GM12878 (cell line): ENCODE results near the gene LSM2. TPM values are rescaled to one million over a fixed set of nuclear protein-coding genes. Genes with fewer than 3 reads are reported as not detected.

ENCODE experiments used
- ASH2L ChIP-seq: fragments of 300-600, 200-600 bp; sonication (generic); IDR thresholded peaks from 2 replicates; pipeline ENCODE4 v1.6.1; 2017; ENCODE audit warnings: low read depth, mild to moderate bottlenecking, borderline replicate concordance
- CBFB ChIP-seq: IDR thresholded peaks from 2 replicates; pipeline ENCODE4 v1.6.1; 2016; ENCODE audit warnings: antibody characterized with exemption, low read depth
- HDAC2 ChIP-seq: fragments of 200-600 bp; sonication (generic); IDR thresholded peaks from 2 replicates; pipeline ENCODE4 v1.6.1; 2017
- MTA2 ChIP-seq: fragments of 450-650 bp; IDR thresholded peaks from 2 replicates; pipeline ENCODE4 v1.6.1; 2016; ENCODE audit warnings: low read depth, mild to moderate bottlenecking, moderate library complexity
- MYC ChIP-seq: IDR thresholded peaks from 2 replicates; pipeline ENCODE4 v1.6.1; 2011; ENCODE audit warnings: mild to moderate bottlenecking, low read length, moderate library complexity, inconsistent platforms; ENCODE audit not compliant: insufficient read depth, insufficient replicate concordance, insufficient read length, severe bottlenecking
- NFYB ChIP-seq: IDR thresholded peaks from 2 replicates; pipeline ENCODE4 v1.6.1; 2011; ENCODE audit warnings: low read depth, mild to moderate bottlenecking, low read length, improper control_type of control experiment, moderate library complexity; ENCODE audit not compliant: insufficient read depth
- POLR2AphosphoS5 ChIP-seq: IDR thresholded peaks from 2 replicates; pipeline ENCODE4 v1.6.1; 2011; ENCODE audit warnings: mild to moderate bottlenecking, low read length, inconsistent platforms
- RBBP5 ChIP-seq: fragments of 200-600 bp; sonication (generic); conservative IDR thresholded peaks from 2 replicates; pipeline ENCODE4 v1.6.1; 2016
- SREBF1 ChIP-seq: IDR thresholded peaks from 2 replicates; pipeline ENCODE4 v1.6.1; 2012; ENCODE audit warnings: mild to moderate bottlenecking, low read length
- TARDBP ChIP-seq: IDR thresholded peaks from 2 replicates; pipeline ENCODE4 v1.6.1; 2016; ENCODE audit warnings: borderline replicate concordance
- polyA plus RNA-seq, 11 experiments: library from polyadenylated mRNA; depleted of rRNA in 4 of 11; unstranded in 6 of 11; stranded (reverse) in 5 of 11; fragments of >200 nt; fragmentation: Nextera tagmentation in 4 of 11; fragmentation: Illumina TruSeq in 1 of 11; extraction: Ambion mirVana in 4 of 11; extraction: Trizol in 1 of 11; gene quantifications; 1 replicate in 1 of 11; 2 replicates in 10 of 11; pipeline versions ENCODE4 v1.2.1 to v1.2.3, GENCODE V29; 2011 to 2016; ENCODE audit warnings: inconsistent platforms in 2 of 11, missing spikeins in 2 of 11, low read depth in 1 of 11
- total RNA-seq, 4 experiments: library from RNA; depleted of rRNA in 3 of 4; stranded (reverse); fragments of >200 nt in 3 of 4; fragmentation: Illumina TruSeq in 1 of 4; extraction: Trizol in 1 of 4; gene quantifications; 2 replicates each; pipeline versions ENCODE4 v1.2.1 to v1.2.3, GENCODE V29; 2013 to 2021
- TF ChIP-seq, protein P1 (sequence below): IDR thresholded peaks from 2 replicates; pipeline ENCODE4 v1.6.1; 2011; ENCODE audit warnings: borderline replicate concordance, low read depth, mild to moderate bottlenecking, moderate library complexity, low read length; ENCODE audit not compliant: insufficient read depth, poor library complexity, severe bottlenecking
- TF ChIP-seq, protein P2 (sequence below): fragments of 450-650 bp; IDR thresholded peaks from 2 replicates; pipeline ENCODE4 v1.6.1; 2018; ENCODE audit warnings: mild to moderate bottlenecking, low read depth, moderate library complexity; ENCODE audit not compliant: partially characterized antibody
- TF ChIP-seq, protein P3 (sequence below): fragments of 450-650 bp; IDR thresholded peaks from 2 replicates; pipeline ENCODE4 v1.6.1; 2017; ENCODE audit warnings: mild to moderate bottlenecking, moderate library complexity
- TF ChIP-seq, protein P4 (sequence below): fragments of 450-650 bp; IDR thresholded peaks from 2 replicates; pipeline ENCODE4 v1.6.1; 2016; ENCODE audit warnings: mild to moderate bottlenecking, moderate library complexity, borderline replicate concordance
- TF ChIP-seq, protein P5 (sequence below): IDR thresholded peaks from 2 replicates; pipeline ENCODE4 v1.6.1; 2012; ENCODE audit warnings: low read length, inconsistent platforms

Gene LSM2
- total and polyA plus RNA-seq, 10 of the 15 experiments (the other 5 are each of a cell fraction or from before 2014, with no cell fraction given) = 99.1 to 276 (median 153) TPM

DNA sequence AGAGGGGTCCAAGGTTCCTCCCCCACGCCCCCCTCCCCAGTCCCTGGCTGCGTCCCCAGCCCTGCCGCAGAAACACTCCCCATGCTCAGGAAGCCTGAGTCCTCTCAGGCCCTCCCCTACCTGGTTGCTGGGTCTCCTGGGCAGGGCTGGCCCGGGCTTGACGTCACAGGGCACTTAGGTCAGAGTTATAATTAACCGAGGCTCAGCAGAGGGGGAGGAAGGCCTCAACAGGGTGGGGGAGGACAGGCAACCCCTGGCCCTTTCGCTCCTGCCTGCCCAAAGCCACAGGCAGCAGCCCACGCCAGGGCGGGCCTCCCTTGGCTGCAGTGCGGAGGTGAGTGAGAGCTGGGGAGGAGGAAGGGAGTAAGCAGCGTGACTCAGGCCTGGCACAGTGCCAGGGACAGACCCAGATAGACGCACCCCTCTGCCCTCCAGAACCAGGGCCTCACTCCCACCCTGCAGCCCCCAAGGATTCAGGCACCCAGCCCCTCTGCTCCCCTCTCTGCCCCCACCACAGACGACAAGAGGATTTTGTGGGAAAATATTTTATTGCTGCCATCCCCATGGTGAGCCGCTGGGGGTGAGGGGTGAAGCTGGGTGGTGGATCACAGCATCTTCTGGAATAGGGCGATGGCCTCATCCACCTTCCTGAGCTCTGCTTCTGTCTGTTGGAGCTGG, 29.6 kb downstream of the LSM2 start, which contains the start of gene VWA7 (continued):
- TF ChIP-seq, protein P1, sequence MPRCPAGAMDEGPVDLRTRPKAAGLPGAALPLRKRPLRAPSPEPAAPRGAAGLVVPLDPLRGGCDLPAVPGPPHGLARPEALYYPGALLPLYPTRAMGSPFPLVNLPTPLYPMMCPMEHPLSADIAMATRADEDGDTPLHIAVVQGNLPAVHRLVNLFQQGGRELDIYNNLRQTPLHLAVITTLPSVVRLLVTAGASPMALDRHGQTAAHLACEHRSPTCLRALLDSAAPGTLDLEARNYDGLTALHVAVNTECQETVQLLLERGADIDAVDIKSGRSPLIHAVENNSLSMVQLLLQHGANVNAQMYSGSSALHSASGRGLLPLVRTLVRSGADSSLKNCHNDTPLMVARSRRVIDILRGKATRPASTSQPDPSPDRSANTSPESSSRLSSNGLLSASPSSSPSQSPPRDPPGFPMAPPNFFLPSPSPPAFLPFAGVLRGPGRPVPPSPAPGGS = peak; percentile 74
- no peak for TF ChIP-seq SREBF1
- peak; percentile 90 for TF ChIP-seq CBFB
- TF ChIP-seq, protein P2, sequence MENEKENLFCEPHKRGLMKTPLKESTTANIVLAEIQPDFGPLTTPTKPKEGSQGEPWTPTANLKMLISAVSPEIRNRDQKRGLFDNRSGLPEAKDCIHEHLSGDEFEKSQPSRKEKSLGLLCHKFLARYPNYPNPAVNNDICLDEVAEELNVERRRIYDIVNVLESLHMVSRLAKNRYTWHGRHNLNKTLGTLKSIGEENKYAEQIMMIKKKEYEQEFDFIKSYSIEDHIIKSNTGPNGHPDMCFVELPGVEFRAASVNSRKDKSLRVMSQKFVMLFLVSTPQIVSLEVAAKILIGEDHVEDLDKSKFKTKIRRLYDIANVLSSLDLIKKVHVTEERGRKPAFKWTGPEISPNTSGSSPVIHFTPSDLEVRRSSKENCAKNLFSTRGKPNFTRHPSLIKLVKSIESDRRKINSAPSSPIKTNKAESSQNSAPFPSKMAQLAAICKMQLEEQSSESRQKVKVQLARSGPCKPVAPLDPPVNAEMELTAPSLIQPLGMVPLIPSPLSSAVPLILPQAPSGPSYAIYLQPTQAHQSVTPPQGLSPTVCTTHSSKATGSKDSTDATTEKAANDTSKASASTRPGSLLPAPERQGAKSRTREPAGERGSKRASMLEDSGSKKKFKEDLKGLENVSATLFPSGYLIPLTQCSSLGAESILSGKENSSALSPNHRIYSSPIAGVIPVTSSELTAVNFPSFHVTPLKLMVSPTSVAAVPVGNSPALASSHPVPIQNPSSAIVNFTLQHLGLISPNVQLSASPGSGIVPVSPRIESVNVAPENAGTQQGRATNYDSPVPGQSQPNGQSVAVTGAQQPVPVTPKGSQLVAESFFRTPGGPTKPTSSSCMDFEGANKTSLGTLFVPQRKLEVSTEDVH = no peak
- TF ChIP-seq NFYB = no peak
- no peak for TF ChIP-seq ASH2L
- no peak for TF ChIP-seq TARDBP
- TF ChIP-seq, protein P3, sequence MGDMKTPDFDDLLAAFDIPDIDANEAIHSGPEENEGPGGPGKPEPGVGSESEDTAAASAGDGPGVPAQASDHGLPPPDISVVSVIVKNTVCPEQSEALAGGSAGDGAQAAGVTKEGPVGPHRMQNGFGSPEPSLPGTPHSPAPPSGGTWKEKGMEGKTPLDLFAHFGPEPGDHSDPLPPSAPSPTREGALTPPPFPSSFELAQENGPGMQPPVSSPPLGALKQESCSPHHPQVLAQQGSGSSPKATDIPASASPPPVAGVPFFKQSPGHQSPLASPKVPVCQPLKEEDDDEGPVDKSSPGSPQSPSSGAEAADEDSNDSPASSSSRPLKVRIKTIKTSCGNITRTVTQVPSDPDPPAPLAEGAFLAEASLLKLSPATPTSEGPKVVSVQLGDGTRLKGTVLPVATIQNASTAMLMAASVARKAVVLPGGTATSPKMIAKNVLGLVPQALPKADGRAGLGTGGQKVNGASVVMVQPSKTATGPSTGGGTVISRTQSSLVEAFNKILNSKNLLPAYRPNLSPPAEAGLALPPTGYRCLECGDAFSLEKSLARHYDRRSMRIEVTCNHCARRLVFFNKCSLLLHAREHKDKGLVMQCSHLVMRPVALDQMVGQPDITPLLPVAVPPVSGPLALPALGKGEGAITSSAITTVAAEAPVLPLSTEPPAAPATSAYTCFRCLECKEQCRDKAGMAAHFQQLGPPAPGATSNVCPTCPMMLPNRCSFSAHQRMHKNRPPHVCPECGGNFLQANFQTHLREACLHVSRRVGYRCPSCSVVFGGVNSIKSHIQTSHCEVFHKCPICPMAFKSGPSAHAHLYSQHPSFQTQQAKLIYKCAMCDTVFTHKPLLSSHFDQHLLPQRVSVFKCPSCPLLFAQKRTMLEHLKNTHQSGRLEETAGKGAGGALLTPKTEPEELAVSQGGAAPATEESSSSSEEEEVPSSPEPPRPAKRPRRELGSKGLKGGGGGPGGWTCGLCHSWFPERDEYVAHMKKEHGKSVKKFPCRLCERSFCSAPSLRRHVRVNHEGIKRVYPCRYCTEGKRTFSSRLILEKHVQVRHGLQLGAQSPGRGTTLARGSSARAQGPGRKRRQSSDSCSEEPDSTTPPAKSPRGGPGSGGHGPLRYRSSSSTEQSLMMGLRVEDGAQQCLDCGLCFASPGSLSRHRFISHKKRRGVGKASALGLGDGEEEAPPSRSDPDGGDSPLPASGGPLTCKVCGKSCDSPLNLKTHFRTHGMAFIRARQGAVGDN = no peak
- TF ChIP-seq MYC = no peak
- peak; percentile 73; the same call in 1 of the 2 replicates for TF ChIP-seq POLR2AphosphoS5
- no peak for TF ChIP-seq HDAC2
- TF ChIP-seq, protein P4, sequence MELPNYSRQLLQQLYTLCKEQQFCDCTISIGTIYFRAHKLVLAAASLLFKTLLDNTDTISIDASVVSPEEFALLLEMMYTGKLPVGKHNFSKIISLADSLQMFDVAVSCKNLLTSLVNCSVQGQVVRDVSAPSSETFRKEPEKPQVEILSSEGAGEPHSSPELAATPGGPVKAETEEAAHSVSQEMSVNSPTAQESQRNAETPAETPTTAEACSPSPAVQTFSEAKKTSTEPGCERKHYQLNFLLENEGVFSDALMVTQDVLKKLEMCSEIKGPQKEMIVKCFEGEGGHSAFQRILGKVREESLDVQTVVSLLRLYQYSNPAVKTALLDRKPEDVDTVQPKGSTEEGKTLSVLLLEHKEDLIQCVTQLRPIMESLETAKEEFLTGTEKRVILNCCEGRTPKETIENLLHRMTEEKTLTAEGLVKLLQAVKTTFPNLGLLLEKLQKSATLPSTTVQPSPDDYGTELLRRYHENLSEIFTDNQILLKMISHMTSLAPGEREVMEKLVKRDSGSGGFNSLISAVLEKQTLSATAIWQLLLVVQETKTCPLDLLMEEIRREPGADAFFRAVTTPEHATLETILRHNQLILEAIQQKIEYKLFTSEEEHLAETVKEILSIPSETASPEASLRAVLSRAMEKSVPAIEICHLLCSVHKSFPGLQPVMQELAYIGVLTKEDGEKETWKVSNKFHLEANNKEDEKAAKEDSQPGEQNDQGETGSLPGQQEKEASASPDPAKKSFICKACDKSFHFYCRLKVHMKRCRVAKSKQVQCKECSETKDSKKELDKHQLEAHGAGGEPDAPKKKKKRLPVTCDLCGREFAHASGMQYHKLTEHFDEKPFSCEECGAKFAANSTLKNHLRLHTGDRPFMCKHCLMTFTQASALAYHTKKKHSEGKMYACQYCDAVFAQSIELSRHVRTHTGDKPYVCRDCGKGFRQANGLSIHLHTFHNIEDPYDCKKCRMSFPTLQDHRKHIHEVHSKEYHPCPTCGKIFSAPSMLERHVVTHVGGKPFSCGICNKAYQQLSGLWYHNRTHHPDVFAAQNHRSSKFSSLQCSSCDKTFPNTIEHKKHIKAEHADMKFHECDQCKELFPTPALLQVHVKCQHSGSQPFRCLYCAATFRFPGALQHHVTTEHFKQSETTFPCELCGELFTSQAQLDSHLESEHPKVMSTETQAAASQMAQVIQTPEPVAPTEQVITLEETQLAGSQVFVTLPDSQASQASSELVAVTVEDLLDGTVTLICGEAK = no peak
- TF ChIP-seq MTA2 = peak; percentile 75; the same call in 1 of the 2 replicates
- TF ChIP-seq, protein P5, sequence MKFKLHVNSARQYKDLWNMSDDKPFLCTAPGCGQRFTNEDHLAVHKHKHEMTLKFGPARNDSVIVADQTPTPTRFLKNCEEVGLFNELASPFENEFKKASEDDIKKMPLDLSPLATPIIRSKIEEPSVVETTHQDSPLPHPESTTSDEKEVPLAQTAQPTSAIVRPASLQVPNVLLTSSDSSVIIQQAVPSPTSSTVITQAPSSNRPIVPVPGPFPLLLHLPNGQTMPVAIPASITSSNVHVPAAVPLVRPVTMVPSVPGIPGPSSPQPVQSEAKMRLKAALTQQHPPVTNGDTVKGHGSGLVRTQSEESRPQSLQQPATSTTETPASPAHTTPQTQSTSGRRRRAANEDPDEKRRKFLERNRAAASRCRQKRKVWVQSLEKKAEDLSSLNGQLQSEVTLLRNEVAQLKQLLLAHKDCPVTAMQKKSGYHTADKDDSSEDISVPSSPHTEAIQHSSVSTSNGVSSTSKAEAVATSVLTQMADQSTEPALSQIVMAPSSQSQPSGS = peak; percentile 89; the same call in 1 of the 2 replicates
- no peak for TF ChIP-seq RBBP5
